Psoas muscle (tissue), 8 donors: ENCODE measurements around the gene PLXNA4. TPM values are rescaled to one million over a fixed set of nuclear protein-coding genes. Genes with fewer than 3 reads are reported as not detected.

Experiments
- ATAC-seq, 4 donors: fragments of 200-7000 bp; cut with Tn5 transposase; one replicate each; pipeline ENCODE4 v1.9.1; 2020; ENCODE audit warnings: moderate library complexity in 3 of 4, mild to moderate bottlenecking in 2 of 4
- DNase-seq, 2 donors: peaks; one replicate each; pipeline ENCODE4 v3.0.0-alpha.2; 2020
- H3K27ac ChIP-seq: fragments of 200-600 bp; one replicate; pipeline ENCODE4 v1.8.0; 2022
- H3K27me3 ChIP-seq, 3 donors: fragments of 200-600 bp in 1 of 3; one replicate each; pipeline versions ENCODE4 v1.6.1 to v1.8.0; 2013 to 2022; ENCODE audit warnings: low read length in 2 of 3, mild to moderate bottlenecking in 2 of 3, moderate library complexity in 1 of 3; ENCODE audit not compliant: insufficient read depth in 3 of 3
- H3K36me3 ChIP-seq, 2 donors: fragments of 200-600 bp in 1 of 2; one replicate each; pipeline versions ENCODE4 v1.6.1 to v1.8.0; 2013 to 2022; ENCODE audit warnings: low read depth in 1 of 2, mild to moderate bottlenecking in 1 of 2, moderate library complexity in 1 of 2; ENCODE audit not compliant: insufficient read depth in 1 of 2
- H3K4me1 ChIP-seq: fragments of 200-600 bp; one replicate; pipeline ENCODE4 v1.8.0; 2022
- H3K4me3 ChIP-seq: fragments of 200-600 bp; one replicate; pipeline ENCODE4 v1.8.0; 2022; ENCODE audit warnings: mild to moderate bottlenecking
- H3K9me3 ChIP-seq: fragments of 200-600 bp; one replicate; pipeline ENCODE4 v1.8.0; 2022
- WGBS, 3 donors: extraction: QIAGEN DNeasy Blood & Tissue Kit; methylation state at CpG; one replicate each; pipeline versions ENCODE4 v1.1.6 to v1.1.7; 2013; 5-methylcytosine and 5-hydroxymethylcytosine counted together
- intact Hi-C, 2 donors: fragments of 100-400 bp; cut with DNase I; formaldehyde crosslinking; loops; one replicate each; pipeline versions ENCODE4 v1.11.0 to v1.14.2; 2022
- polyA plus RNA-seq, 3 donors: library from polyadenylated mRNA; stranded (reverse); fragments of 200-250 nt; gene quantifications; one replicate each; pipeline ENCODE4 v1.2.3, GENCODE V29; 2013
- total RNA-seq, 4 donors: library from RNA; stranded (reverse); fragmentation: NEBNext Ultra II Directional in 2 of 4; extraction: Animal tissue kit (Norgen Biotek cat#: 25700) in 2 of 4; gene quantifications; one replicate each; pipeline versions ENCODE4 v1.2.1 to v1.2.4, GENCODE V29; 2021 to 2023
- TF ChIP-seq, protein P1 (sequence below): fragments of 200-600 bp; IDR thresholded peaks from one replicate; pipeline ENCODE4 v1.8.0; 2022; ENCODE audit warnings: antibody characterized with exemption
- donor health status: healthy with polysubstance abuse.
- donor health status: DM: no; HTN: no; CAD: no; lungs with moderate emphysema.
- donor health status: Bipolar disorder and iron deficiency.
- donor health status: healthy.
- donor health status: DM: yes; HTN: yes; CAD: no.
- donor health status: DM: no; HTN: no; CAD: no.
- donor health status: DM: no; HTN: no; CAD: no.
- donor health status: DM: yes; HTN: yes; CAD: no.

The PLXNA4 gene
- total and polyA plus RNA-seq, 7 donors = 0.15 to 2.5 (median 0.88) TPM

DNA sequence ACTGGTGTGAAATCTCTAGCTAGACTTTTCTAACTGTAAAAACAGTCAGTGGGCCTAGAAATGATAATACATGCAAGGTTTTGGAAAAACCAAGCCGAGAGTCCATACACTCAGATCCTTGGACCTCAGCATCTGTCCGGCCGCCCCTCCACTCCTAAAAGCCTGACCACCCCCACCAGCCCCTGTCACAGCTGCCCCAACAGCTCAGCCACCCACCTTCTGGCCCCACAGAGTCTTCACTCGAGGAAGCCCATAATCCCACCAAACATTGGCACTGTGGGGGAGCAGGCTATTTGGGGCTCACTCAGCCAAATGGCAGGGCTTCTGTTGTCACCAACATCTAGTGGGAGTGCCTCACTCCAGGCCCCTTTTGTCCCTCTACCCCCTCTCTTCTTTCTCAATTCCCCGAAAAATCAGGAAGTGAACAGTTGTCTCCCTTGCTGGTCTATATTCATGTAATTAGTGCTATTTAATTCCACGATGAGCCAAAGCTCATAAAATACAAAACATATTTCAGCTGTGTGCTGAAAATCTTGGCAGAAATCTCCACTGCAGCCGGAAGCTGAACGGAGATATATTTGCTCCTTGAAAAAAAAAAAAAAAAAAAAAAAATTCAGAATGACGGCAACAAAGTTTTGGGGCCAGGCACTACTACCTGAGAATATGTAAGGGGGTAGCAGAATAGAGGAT, 55.5 kb downstream of the PLXNA4 start:
- ATAC-seq (no peak), DNase-seq (no peak)
- H3K4me3 ChIP-seq = no peak overlapping the region
- H3K36me3 ChIP-seq = no peaks in the 10 kb centered on the region
- TF ChIP-seq, protein P1, sequence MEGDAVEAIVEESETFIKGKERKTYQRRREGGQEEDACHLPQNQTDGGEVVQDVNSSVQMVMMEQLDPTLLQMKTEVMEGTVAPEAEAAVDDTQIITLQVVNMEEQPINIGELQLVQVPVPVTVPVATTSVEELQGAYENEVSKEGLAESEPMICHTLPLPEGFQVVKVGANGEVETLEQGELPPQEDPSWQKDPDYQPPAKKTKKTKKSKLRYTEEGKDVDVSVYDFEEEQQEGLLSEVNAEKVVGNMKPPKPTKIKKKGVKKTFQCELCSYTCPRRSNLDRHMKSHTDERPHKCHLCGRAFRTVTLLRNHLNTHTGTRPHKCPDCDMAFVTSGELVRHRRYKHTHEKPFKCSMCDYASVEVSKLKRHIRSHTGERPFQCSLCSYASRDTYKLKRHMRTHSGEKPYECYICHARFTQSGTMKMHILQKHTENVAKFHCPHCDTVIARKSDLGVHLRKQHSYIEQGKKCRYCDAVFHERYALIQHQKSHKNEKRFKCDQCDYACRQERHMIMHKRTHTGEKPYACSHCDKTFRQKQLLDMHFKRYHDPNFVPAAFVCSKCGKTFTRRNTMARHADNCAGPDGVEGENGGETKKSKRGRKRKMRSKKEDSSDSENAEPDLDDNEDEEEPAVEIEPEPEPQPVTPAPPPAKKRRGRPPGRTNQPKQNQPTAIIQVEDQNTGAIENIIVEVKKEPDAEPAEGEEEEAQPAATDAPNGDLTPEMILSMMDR = no peak
- no peaks in the 10 kb centered on the region for H3K4me1 ChIP-seq
- no peaks in the 10 kb centered on the region for H3K27me3 ChIP-seq
- no peak overlapping the region for H3K27ac ChIP-seq
- intact Hi-C loops = no loop called here
- whole genome bisulfite sequencing, 3 donors = 68 to 72% (median 72%) methylated on average over 9 of the region's 9 CpGs
- H3K9me3 ChIP-seq = no peaks in the 10 kb centered on the region

DNA sequence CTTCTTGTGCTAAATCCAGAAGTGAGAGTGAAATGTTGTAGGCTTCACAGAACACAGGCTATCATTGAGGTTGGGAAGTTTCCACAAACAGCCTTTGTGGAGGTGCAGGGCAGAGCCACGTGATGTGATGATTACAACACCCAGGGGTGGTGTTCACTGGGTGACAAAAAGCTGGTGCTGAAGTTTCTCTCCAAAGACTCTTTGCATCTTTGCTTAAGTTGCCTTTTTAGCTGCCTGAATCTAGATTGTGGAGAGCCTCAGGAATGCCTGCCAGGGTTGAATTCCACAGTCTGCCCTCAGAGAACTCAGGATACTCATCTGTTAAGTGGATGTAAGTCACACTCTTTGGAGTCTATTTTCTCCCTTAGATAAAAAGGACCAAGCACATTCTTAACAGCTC, 56.3 kb downstream of the PLXNA4 start:
- H3K27me3 ChIP-seq = no peaks in the 10 kb centered on the region
- H3K36me3 ChIP-seq = no peaks in the 10 kb centered on the region
- H3K9me3 ChIP-seq = no peaks in the 10 kb centered on the region
- H3K4me3 ChIP-seq = no peak overlapping the region
- WGBS, 3 donors = 79 to 82% (median 81%) methylated on average over 1 of the region's 1 CpG
- DNase-seq = no peak
- TF ChIP-seq, protein P1 = no peak
- H3K4me1 ChIP-seq = no peaks in the 10 kb centered on the region
- intact Hi-C loops = no loop called here
- no peak overlapping the region for H3K27ac ChIP-seq
- no peak for ATAC-seq

DNA sequence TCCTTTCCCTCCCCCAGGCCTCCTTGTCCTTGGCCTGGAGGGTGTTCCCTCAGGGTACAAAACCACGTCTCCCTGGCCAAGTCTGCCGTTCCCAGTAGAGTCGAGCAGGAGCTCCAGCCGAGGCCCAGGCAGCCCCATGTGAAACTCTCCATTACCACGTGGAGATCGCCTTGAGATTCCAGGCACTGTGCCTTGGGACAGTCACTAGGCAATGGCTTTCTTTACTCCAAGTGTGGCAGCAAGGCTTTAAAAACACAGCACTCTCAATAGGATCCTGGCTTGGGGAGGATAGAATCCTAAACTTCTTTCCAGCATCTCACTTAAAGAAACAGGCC, 57.5 kb downstream of the PLXNA4 start:
- WGBS, 3 donors = 54 to 76% (median 64%) methylated on average over 6 of the region's 6 CpGs
- Histone ChIP-seq H3K4me1 (no peaks in the 10 kb centered on the region), H3K36me3 (no peaks in the 10 kb centered on the region), H3K9me3 (no peaks in the 10 kb centered on the region), H3K27me3 (no peaks in the 10 kb centered on the region), H3K27ac (no peak overlapping the region), H3K4me3 (no peak overlapping the region)
- intact Hi-C loops = no loop called here
- DNase-seq (no peak), ATAC-seq (no peak)
- TF ChIP-seq, protein P1 = no peak

DNA sequence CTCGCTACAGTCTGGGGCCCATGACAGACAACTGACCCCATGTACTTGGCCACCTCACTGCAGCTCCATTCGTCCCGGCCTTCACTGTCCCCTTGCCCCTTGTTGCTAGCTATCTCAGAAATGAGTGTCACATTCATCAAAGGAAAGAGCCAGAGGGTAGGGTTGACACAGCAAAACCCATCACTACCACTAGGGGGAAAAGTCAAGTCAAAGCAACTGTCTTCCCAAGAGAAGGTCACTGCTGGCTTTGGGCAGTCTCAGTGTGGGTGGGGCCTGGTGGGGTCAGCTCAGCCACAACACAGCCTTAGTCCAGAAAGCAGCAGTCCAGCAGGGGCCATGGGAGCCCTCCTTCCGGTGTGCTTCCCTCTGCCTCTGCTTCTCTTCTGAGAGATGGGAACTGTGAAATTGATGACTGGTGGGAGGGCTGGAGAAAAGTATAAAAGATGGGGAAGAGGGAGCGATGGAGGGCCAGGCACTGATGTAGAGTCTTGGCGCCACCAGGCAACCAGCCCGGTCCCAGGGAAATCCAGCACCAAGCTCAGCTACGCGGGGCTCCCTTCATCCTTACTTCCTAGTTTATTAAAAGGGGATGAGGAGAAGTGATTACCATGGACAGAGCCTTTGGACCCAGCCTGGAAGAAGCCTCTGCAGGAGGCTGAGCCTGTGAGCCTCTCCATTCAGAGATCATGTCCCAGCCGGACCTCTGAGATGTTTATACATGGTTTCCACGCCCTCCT, 58.0 kb downstream of the PLXNA4 start:
- Histone ChIP-seq H3K27ac (no peak overlapping the region), H3K36me3 (no peaks in the 10 kb centered on the region), H3K4me1 (no peaks in the 10 kb centered on the region), H3K9me3 (no peaks in the 10 kb centered on the region), H3K27me3 (no peaks in the 10 kb centered on the region), H3K4me3 (no peak overlapping the region)
- WGBS, 3 donors = 85 to 88% (median 88%) methylated on average over 11 of the region's 11 CpGs
- intact Hi-C loops = no loop called here
- ATAC-seq (no peak), DNase-seq (no peak)
- TF ChIP-seq, protein P1 = no peak
